ENCODE results near the gene RPL3.

Gene RPL3

GRCh38 chr22:39291523-39291922 lies 27.9 kb downstream of the RPL3 start:
- no peak overlapping the region for H3K4me3 ChIP-seq (ENCODE audit: low read length)
- H3K9me2 ChIP-seq (replicated peaks; ENCODE audit: control insufficient read depth, low read length), result no peaks in the 10 kb centered on the region
- TF ChIP-seq EZH2phosphoT487 (IDR thresholded peaks at IDR 0.05; ENCODE audit: borderline replicate concordance, low read length) (no peak), CTCF (IDR thresholded peaks at IDR 0.05; ENCODE audit: low read depth, low read length, poor library complexity, severe bottlenecking) (peak; percentile 47)
- H3K9me3 ChIP-seq (ENCODE audit: control insufficient read depth, insufficient read depth, low read length), result no peaks in the 10 kb centered on the region
- H3K36me3 ChIP-seq (ENCODE audit: control insufficient read depth, low read length), result no peaks in the 10 kb centered on the region
- no peak overlapping the region for H3K4me2 ChIP-seq (ENCODE audit: low read length)
- H3K27me3 ChIP-seq (ENCODE audit: control insufficient read depth, low read length), result peaks cover 5% of the 10 kb centered on the region
- H4K20me1 ChIP-seq (ENCODE audit: control insufficient read depth, insufficient read depth, low read depth, low read length), result no peaks in the 10 kb centered on the region
- no peak overlapping the region for H3K27ac ChIP-seq (ENCODE audit: low read depth, low read length)
- H3K79me2 ChIP-seq (ENCODE audit: control insufficient read depth, low read length), result no peaks in the 10 kb centered on the region
- peaks cover 17% of the 10 kb centered on the region for H3K4me1 ChIP-seq (ENCODE audit: control insufficient read depth, low read length)
- H3F3A ChIP-seq (ENCODE audit: control insufficient read depth, insufficient read depth), result no peaks in the 10 kb centered on the region

GRCh38 chr22:39290724-39291161 lies 28.7 kb downstream of the RPL3 start:
- H3K4me1 ChIP-seq (ENCODE audit: control insufficient read depth, low read length), result peaks cover 14% of the 10 kb centered on the region
- no peaks in the 10 kb centered on the region for H4K20me1 ChIP-seq (ENCODE audit: control insufficient read depth, insufficient read depth, low read depth, low read length)
- no peak overlapping the region for H3K4me2 ChIP-seq (ENCODE audit: low read length)
- H3F3A ChIP-seq (ENCODE audit: control insufficient read depth, insufficient read depth), result no peaks in the 10 kb centered on the region
- H3K9me2 ChIP-seq (replicated peaks; ENCODE audit: control insufficient read depth, low read length), result no peaks in the 10 kb centered on the region
- no peak for TF ChIP-seq EZH2phosphoT487 (IDR thresholded peaks at IDR 0.05; ENCODE audit: borderline replicate concordance, low read length)
- TF ChIP-seq CTCF (IDR thresholded peaks at IDR 0.05; ENCODE audit: low read depth, low read length, poor library complexity, severe bottlenecking), result no peak
- no peaks in the 10 kb centered on the region for H3K79me2 ChIP-seq (ENCODE audit: control insufficient read depth, low read length)
- peaks cover 8% of the 10 kb centered on the region for H3K27me3 ChIP-seq (ENCODE audit: control insufficient read depth, low read length)
- no peak overlapping the region for H3K27ac ChIP-seq (ENCODE audit: low read depth, low read length)
- no peak overlapping the region for H3K4me3 ChIP-seq (ENCODE audit: low read length)
- no peaks in the 10 kb centered on the region for H3K36me3 ChIP-seq (ENCODE audit: control insufficient read depth, low read length)
- no peaks in the 10 kb centered on the region for H3K9me3 ChIP-seq (ENCODE audit: control insufficient read depth, insufficient read depth, low read length)

GRCh38 chr22:39289975-39290720 lies 29.3 kb downstream of the RPL3 start:
- Histone ChIP-seq H3K4me1 (ENCODE audit: control insufficient read depth, low read length) (peaks cover 11% of the 10 kb centered on the region), H3F3A (ENCODE audit: control insufficient read depth, insufficient read depth) (no peaks in the 10 kb centered on the region), H3K9me2 (replicated peaks; ENCODE audit: control insufficient read depth, low read length) (no peaks in the 10 kb centered on the region), H3K27ac (ENCODE audit: low read depth, low read length) (no peak overlapping the region), H3K36me3 (ENCODE audit: control insufficient read depth, low read length) (no peaks in the 10 kb centered on the region), H3K27me3 (ENCODE audit: control insufficient read depth, low read length) (peaks cover 8% of the 10 kb centered on the region), H3K4me3 (ENCODE audit: low read length) (no peak overlapping the region), H3K4me2 (ENCODE audit: low read length) (no peak overlapping the region), H3K79me2 (ENCODE audit: control insufficient read depth, low read length) (no peaks in the 10 kb centered on the region), H4K20me1 (ENCODE audit: control insufficient read depth, insufficient read depth, low read depth, low read length) (no peaks in the 10 kb centered on the region), H3K9me3 (ENCODE audit: control insufficient read depth, insufficient read depth, low read length) (no peaks in the 10 kb centered on the region)
- TF ChIP-seq EZH2phosphoT487 (IDR thresholded peaks at IDR 0.05; ENCODE audit: borderline replicate concordance, low read length) (no peak), CTCF (IDR thresholded peaks at IDR 0.05; ENCODE audit: low read depth, low read length, poor library complexity, severe bottlenecking) (no peak)

Measured in DOHH2 (cell line).